RWPE2 (cell line): Measurements from ENCODE around the gene OXNAD1.

Source experiments
- ATAC-seq: fragments of 200-7000 bp; cut with Tn5 transposase; 3 replicates; pipeline ENCODE4 v1.9.1; 2021; ENCODE audit warnings: low read depth
- DNase-seq: peaks from one replicate; pipeline ENCODE4 v3.0.0-alpha.2; 2020; ENCODE audit warnings: low spot score
- H3K27ac ChIP-seq: fragments of 450-650 bp; 2 replicates; pipeline ENCODE4 v1.5.1; 2017; ENCODE audit warnings: mild to moderate bottlenecking; ENCODE audit not compliant: poor library complexity, severe bottlenecking
- H3K27me3 ChIP-seq: fragments of 250-450 bp; sonication (Bioruptor Pico); 2 replicates; pipeline ENCODE4 v1.5.1; 2021; ENCODE audit warnings: mild to moderate bottlenecking, moderate library complexity; ENCODE audit not compliant: insufficient read depth, poor library complexity, severe bottlenecking
- H3K36me3 ChIP-seq: fragments of 250-450 bp; sonication (Bioruptor Pico); 2 replicates; pipeline ENCODE4 v1.5.1; 2020; ENCODE audit warnings: low read depth, mild to moderate bottlenecking, moderate library complexity
- H3K4me1 ChIP-seq: fragments of 250-450 bp; sonication (Bioruptor Pico); 2 replicates; pipeline ENCODE4 v1.5.1; 2021; ENCODE audit warnings: mild to moderate bottlenecking, moderate library complexity; ENCODE audit not compliant: insufficient read depth, poor library complexity, severe bottlenecking
- H3K4me3 ChIP-seq: fragments of 250-450 bp; sonication (Bioruptor Pico); 2 replicates; pipeline ENCODE4 v1.5.1; 2021; ENCODE audit warnings: mild to moderate bottlenecking, moderate library complexity; ENCODE audit not compliant: severe bottlenecking
- H3K9me3 ChIP-seq: fragments of 250-450 bp; sonication (Bioruptor Pico); 2 replicates; pipeline ENCODE4 v1.5.1; 2021; ENCODE audit warnings: mild to moderate bottlenecking, moderate library complexity; ENCODE audit not compliant: severe bottlenecking
- CTCF ChIP-seq: fragments of 450-650 bp; IDR thresholded peaks from one replicate; pipeline ENCODE4 v1.5.1; 2017; ENCODE audit warnings: mild to moderate bottlenecking, moderate library complexity; ENCODE audit not compliant: poor library complexity, severe bottlenecking

OXNAD1 gene

GRCh38 chr3:16266714-16267113 lies 1.7 kb downstream of the OXNAD1 start:
- TF ChIP-seq CTCF, result no peak
- no peak for DNase-seq
- H3K27ac ChIP-seq, result peak overlapping the region; percentile 20
- ATAC-seq, result no peak
- H3K27me3 ChIP-seq, result no peaks in the 10 kb centered on the region
- no peaks in the 10 kb centered on the region for H3K9me3 ChIP-seq
- H3K4me3 ChIP-seq, result peak overlapping the region; percentile 0
- peaks cover 44% of the 10 kb centered on the region for H3K36me3 ChIP-seq
- H3K4me1 ChIP-seq, result peaks cover 10% of the 10 kb centered on the region

GRCh38 chr3:16270855-16271254 lies 5.8 kb downstream of the OXNAD1 start:
- Histone ChIP-seq H3K27ac (no peak overlapping the region), H3K4me3 (no peak overlapping the region), H3K9me3 (no peaks in the 10 kb centered on the region), H3K36me3 (peaks cover 58% of the 10 kb centered on the region), H3K27me3 (no peaks in the 10 kb centered on the region), H3K4me1 (peaks cover 9% of the 10 kb centered on the region)
- TF ChIP-seq CTCF, result no peak
- ATAC-seq, result no peak
- no peak for DNase-seq

- DNase-seq, result no peak
- H3K4me3 ChIP-seq, result no peak overlapping the region
- no peaks in the 10 kb centered on the region for H3K9me3 ChIP-seq
- peaks cover 62% of the 10 kb centered on the region for H3K36me3 ChIP-seq
- H3K4me1 ChIP-seq, result peaks cover 3% of the 10 kb centered on the region
- no peaks in the 10 kb centered on the region for H3K27me3 ChIP-seq
- TF ChIP-seq CTCF, result no peak
- no peak overlapping the region for H3K27ac ChIP-seq
- ATAC-seq, result no peak
These were observed 7.6 kb downstream of the OXNAD1 start for GRCh38 chr3:16272588-16272987.

- H3K27me3 ChIP-seq, result no peaks in the 10 kb centered on the region
- no peak for ATAC-seq
- DNase-seq, result no peak
- H3K9me3 ChIP-seq, result no peaks in the 10 kb centered on the region
- H3K4me3 ChIP-seq, result no peak overlapping the region
- H3K27ac ChIP-seq, result no peak overlapping the region
- H3K4me1 ChIP-seq, result no peaks in the 10 kb centered on the region
- no peak for TF ChIP-seq CTCF
- peaks cover 71% of the 10 kb centered on the region for H3K36me3 ChIP-seq
These were observed 8.9 kb downstream of the OXNAD1 start for GRCh38 chr3:16273867-16274266.

GRCh38 chr3:16277471-16277870 lies 12.5 kb downstream of the OXNAD1 start:
- Histone ChIP-seq H3K36me3 (peaks cover 48% of the 10 kb centered on the region), H3K4me1 (no peaks in the 10 kb centered on the region), H3K27me3 (no peaks in the 10 kb centered on the region), H3K9me3 (no peaks in the 10 kb centered on the region), H3K4me3 (no peak overlapping the region), H3K27ac (no peak overlapping the region)
- ATAC-seq, result no peak
- DNase-seq, result no peak
- no peak for TF ChIP-seq CTCF
